DOHH2 (cell line): Measurements from ENCODE around the gene GALNT3.

Experiments used
- CTCF ChIP-seq: fragments of 200-600 bp; sonication (generic); IDR thresholded peaks from one replicate; pipeline ENCODE4 v1.5.1; 2014; ENCODE audit warnings: antibody characterized with exemption, mild to moderate bottlenecking, low read depth, low read length; ENCODE audit not compliant: poor library complexity, severe bottlenecking
- EZH2phosphoT487 ChIP-seq: fragments of 200-600 bp; sonication (generic); IDR thresholded peaks from 2 replicates; pipeline ENCODE4 v1.6.1; 2017; ENCODE audit warnings: borderline replicate concordance, mild to moderate bottlenecking, antibody characterized with exemption, low read length, moderate library complexity, mixed read lengths

- TF ChIP-seq CTCF (no peak), EZH2phosphoT487 (no peak)
These were observed 50.6 kb downstream of the GALNT3 start for GRCh38 chr2:165743442-165743841.
